ENCODE data around the gene CERS6.

Gene CERS6

GRCh38 chr2:168534926-168535325, 78.9 kb downstream of the CERS6 start:
- no peak for TF ChIP-seq CTCF (IDR thresholded peaks at IDR 0.05; ENCODE audit: low read depth, low read length, missing control alignments)
- DNase-seq (ENCODE audit: extremely low read depth, low read depth) = no peak
- H3K4me3 ChIP-seq (replicated peaks; ENCODE audit: low read depth, low read length) = no peak overlapping the region

GRCh38 chr2:168536925-168537466, 80.9 kb downstream of the CERS6 start:
- no peak overlapping the region for H3K4me3 ChIP-seq (replicated peaks; ENCODE audit: low read depth, low read length)
- no peak for DNase-seq (ENCODE audit: extremely low read depth, low read depth)
- no peak for TF ChIP-seq CTCF (IDR thresholded peaks at IDR 0.05; ENCODE audit: low read depth, low read length, missing control alignments)

- TF ChIP-seq CTCF (IDR thresholded peaks at IDR 0.05; ENCODE audit: low read depth, low read length, missing control alignments) = no peak
- no peak overlapping the region for H3K4me3 ChIP-seq (replicated peaks; ENCODE audit: low read depth, low read length)
- DNase-seq (ENCODE audit: extremely low read depth, low read depth) = no peak
These were observed 82.1 kb downstream of the CERS6 start for GRCh38 chr2:168538133-168538532.

GRCh38 chr2:168538534-168538933, 82.5 kb downstream of the CERS6 start:
- H3K4me3 ChIP-seq (replicated peaks; ENCODE audit: low read depth, low read length) = no peak overlapping the region
- DNase-seq (ENCODE audit: extremely low read depth, low read depth) = no peak
- TF ChIP-seq CTCF (IDR thresholded peaks at IDR 0.05; ENCODE audit: low read depth, low read length, missing control alignments) = no peak

DNA sequence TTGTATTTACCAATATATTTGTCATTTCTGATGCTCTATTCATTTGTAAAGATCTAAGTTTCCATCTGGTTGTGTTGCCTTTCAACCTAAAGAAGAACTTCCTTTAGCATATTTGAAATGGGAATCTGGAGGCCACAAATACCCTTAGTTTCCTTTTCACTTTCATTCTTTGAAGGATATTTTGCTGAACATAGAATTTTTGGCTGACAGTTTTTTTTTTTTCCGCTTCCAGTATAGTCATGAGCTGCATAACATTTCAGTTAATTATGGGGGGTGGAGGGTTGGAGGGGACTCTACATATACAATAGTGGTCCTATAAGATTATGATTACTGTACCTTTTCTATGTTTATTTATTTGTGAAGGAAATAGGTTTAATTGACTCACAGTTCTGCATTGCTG, 83.9 kb downstream of the CERS6 start:
- no peak for TF ChIP-seq CTCF (IDR thresholded peaks at IDR 0.05; ENCODE audit: low read depth, low read length, missing control alignments)
- no peak overlapping the region for H3K4me3 ChIP-seq (replicated peaks; ENCODE audit: low read depth, low read length)
- no peak for DNase-seq (ENCODE audit: extremely low read depth, low read depth)

DNA sequence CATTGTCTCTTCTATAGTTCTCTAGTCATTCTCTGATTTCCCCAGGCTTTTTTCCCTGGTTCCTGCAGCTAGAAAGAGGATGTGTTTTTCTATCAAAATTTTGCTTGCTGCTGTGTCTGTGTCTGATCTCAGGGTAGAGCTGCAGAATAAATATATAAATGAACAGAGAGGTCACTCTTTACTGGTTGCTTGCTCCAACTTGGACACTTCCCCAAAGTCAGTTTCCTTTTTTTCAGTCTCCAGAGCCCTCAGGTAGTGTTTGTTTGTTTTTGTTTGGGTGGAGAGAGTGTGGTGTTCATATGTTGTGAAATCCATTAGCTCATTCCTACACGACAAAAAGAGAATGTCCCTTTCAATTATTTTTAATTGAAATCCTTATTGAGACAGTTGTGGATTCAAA, 85.8 kb downstream of the CERS6 start:
- no peak overlapping the region for H3K4me3 ChIP-seq (replicated peaks; ENCODE audit: low read depth, low read length)
- no peak for TF ChIP-seq CTCF (IDR thresholded peaks at IDR 0.05; ENCODE audit: low read depth, low read length, missing control alignments)
- no peak for DNase-seq (ENCODE audit: extremely low read depth, low read depth)

GRCh38 chr2:168543037-168543436, 87.0 kb downstream of the CERS6 start:
- TF ChIP-seq CTCF (IDR thresholded peaks at IDR 0.05; ENCODE audit: low read depth, low read length, missing control alignments) = no peak
- no peak overlapping the region for H3K4me3 ChIP-seq (replicated peaks; ENCODE audit: low read depth, low read length)
- DNase-seq (ENCODE audit: extremely low read depth, low read depth) = no peak
